A549 (cell line): ENCODE data around the gene LOXL4. TPM values are rescaled to one million over a fixed set of nuclear protein-coding genes. Genes with fewer than 3 reads are reported as not detected.

ENCODE experiments used
- ATAC-seq, 2 experiments: fragments of 200-7000 bp in 1 of 2; fragments of >200 bp in 1 of 2; cut with Nextera tagmentation in 1 of 2; cut with Tn5 transposase in 1 of 2; 3 replicates each; pipeline versions ENCODE4 v1.8.0 to v1.9.1; 2018 to 2020; ENCODE audit warnings: mild to moderate bottlenecking in 1 of 2, moderate library complexity in 1 of 2
- CTCF ChIA-PET: fragments of 300-600 bp; sonication (Branson Sonifier 250); formaldehyde crosslinking; extraction: SDS; loops from one replicate; lab custom pipeline; 2021; ENCODE audit warnings: antibody characterized with exemption, inconsistent platforms; lab: Yijun Ruan, JAX
- POLR2A ChIA-PET: fragments of 350-600 bp; formaldehyde crosslinking; extraction: SDS; loops from one replicate; lab custom pipeline; 2021; ENCODE audit warnings: antibody characterized with exemption, inconsistent platforms; lab: Yijun Ruan, JAX
- DNase-seq, 2 experiments: peaks; one replicate each; pipeline versions ENCODE4 v3.0.0 to v3.0.0-alpha.2; 2011 to 2016; ENCODE audit warnings: low read depth in 1 of 2, low spot score in 1 of 2
- FAIRE-seq: peaks from 2 replicates; lab custom pipeline; 2011; peaks lifted over from hg19 to GRCh38; lab: Jason Lieb, UNC
- H3K27ac ChIP-seq, 2 experiments: fragments of >200 bp; sonication (Bioruptor Twin); formaldehyde crosslinking; 3 replicates each; pipeline ENCODE4 v1.5.1; 2016 to 2017
- H3K4me1 ChIP-seq: fragments of >200 bp; sonication (Bioruptor Twin); formaldehyde crosslinking; 3 replicates; pipeline ENCODE4 v1.6.1; 2016
- H3K4me2 ChIP-seq: fragments of >200 bp; sonication (Bioruptor Twin); formaldehyde crosslinking; 3 replicates; pipeline ENCODE4 v1.6.1; 2016
- H3K4me3 ChIP-seq: fragments of >200 bp; sonication (Bioruptor Twin); formaldehyde crosslinking; 3 replicates; pipeline ENCODE4 v1.5.1; 2016
- H3K9me3 ChIP-seq: fragments of >200 bp; sonication (Bioruptor Twin); formaldehyde crosslinking; 3 replicates; pipeline ENCODE4 v1.6.1; 2016
- ATOH8 ChIP-seq: fragments of 250-450 bp; sonication (Bioruptor Pico); IDR thresholded peaks from 2 replicates; pipeline ENCODE4 v1.5.0; 2020; ENCODE audit warnings: low read depth, mild to moderate bottlenecking, moderate library complexity
- BHLHE40 ChIP-seq: IDR thresholded peaks from 2 replicates; pipeline ENCODE4 v1.6.1; 2012; ENCODE audit warnings: low read depth, low read length, inconsistent platforms
- CBX2 ChIP-seq: fragments of 200-600 bp; sonication (generic); IDR thresholded peaks from 2 replicates; pipeline ENCODE4 v1.6.1; 2016; ENCODE audit warnings: low read depth, mild to moderate bottlenecking, borderline replicate concordance
- CBX8 ChIP-seq: fragments of 200-600 bp; sonication (generic); IDR thresholded peaks from 2 replicates; pipeline ENCODE4 v1.6.1; 2016
- CEBPB ChIP-seq, 2 experiments: fragments of >200 bp in 1 of 2; sonication (Bioruptor Twin) in 1 of 2; formaldehyde crosslinking in 1 of 2; IDR thresholded peaks; 2 replicates each; pipeline ENCODE4 v1.6.1; 2012 to 2016
- CHD4 ChIP-seq: fragments of 200-600 bp; sonication (generic); IDR thresholded peaks from 2 replicates; pipeline ENCODE4 v1.6.1; 2016; ENCODE audit warnings: antibody characterized with exemption, mild to moderate bottlenecking, borderline replicate concordance
- E2F6 ChIP-seq: IDR thresholded peaks from 2 replicates; pipeline ENCODE4 v1.6.1; 2012; ENCODE audit warnings: low read depth, borderline replicate concordance
- EHF ChIP-seq: fragments of 250-450 bp; sonication (Bioruptor Pico); IDR thresholded peaks from 2 replicates; pipeline ENCODE4 v1.5.0; 2020; ENCODE audit warnings: mild to moderate bottlenecking
- ESRRA ChIP-seq: fragments of 150-350 bp; IDR thresholded peaks from 2 replicates; pipeline ENCODE4 v1.6.1; 2014; ENCODE audit warnings: mild to moderate bottlenecking, low read length, borderline replicate concordance
- FOSL2 ChIP-seq, 2 experiments: fragments of 450-650 bp in 1 of 2; fragments of >200 bp in 1 of 2; sonication (Bioruptor Twin) in 1 of 2; formaldehyde crosslinking; IDR thresholded peaks; 2 replicates each; pipeline versions ENCODE4 v1.5.0 to v1.6.1; 2016 to 2020; ENCODE audit warnings: mild to moderate bottlenecking in 1 of 2, moderate library complexity in 1 of 2
- HOXA7 ChIP-seq: fragments of 250-450 bp; sonication (Bioruptor Pico); IDR thresholded peaks from 2 replicates; pipeline ENCODE4 v1.5.0; 2020; ENCODE audit warnings: mild to moderate bottlenecking, moderate library complexity
- HOXB5 ChIP-seq: fragments of 250-450 bp; sonication (Bioruptor Pico); IDR thresholded peaks from 2 replicates; pipeline ENCODE4 v1.5.0; 2020; ENCODE audit warnings: mild to moderate bottlenecking, moderate library complexity
- NFE2L2 ChIP-seq: fragments of 150-350 bp; conservative IDR thresholded peaks from 2 replicates; pipeline ENCODE4 v1.6.1; 2014; ENCODE audit warnings: low read length
- NPAS2 ChIP-seq: fragments of 250-450 bp; sonication (Bioruptor Pico); IDR thresholded peaks from 2 replicates; pipeline ENCODE4 v1.8.0; 2022; ENCODE audit warnings: mild to moderate bottlenecking, moderate library complexity, borderline replicate concordance
- NR3C1 ChIP-seq: fragments of >200 bp; sonication (Bioruptor Twin); formaldehyde crosslinking; IDR thresholded peaks from 3 replicates; pipeline ENCODE4 v1.6.1; 2017
- TP53 ChIP-seq: fragments of 250-450 bp; sonication (Bioruptor Pico); IDR thresholded peaks from 2 replicates; pipeline ENCODE4 v1.5.0; 2021; ENCODE audit warnings: mild to moderate bottlenecking, moderate library complexity
- ZFP36 ChIP-seq: fragments of 450-650 bp; IDR thresholded peaks from 2 replicates; pipeline ENCODE4 v1.6.1; 2014; ENCODE audit warnings: borderline replicate concordance; ENCODE audit not compliant: partially characterized antibody
- ZNF302 ChIP-seq: fragments of 250-450 bp; sonication (Bioruptor Pico); IDR thresholded peaks from 2 replicates; pipeline ENCODE4 v1.9.0; 2021; ENCODE audit warnings: inconsistent platforms, mild to moderate bottlenecking, moderate library complexity
- ZSCAN20 ChIP-seq: fragments of 250-450 bp; sonication (Bioruptor Pico); IDR thresholded peaks from 2 replicates; pipeline ENCODE4 v1.8.0; 2022; ENCODE audit warnings: mild to moderate bottlenecking, moderate library complexity
- WGBS: methylation state at CpG from one replicate; pipeline ENCODE4 v1.1.6; 2017; ENCODE audit errors: missing lambda C conversion rate; 5-methylcytosine and 5-hydroxymethylcytosine counted together
- polyA plus RNA-seq, 4 experiments: library from polyadenylated mRNA; depleted of rRNA in 3 of 4; stranded (reverse); fragments of >200 nt; fragmentation: RNase III in 1 of 4; extraction: RNeasy Plus Mini Kit Qiagen cat#74134 plus additional on column Dnase treatment in 1 of 4; gene quantifications; 2 replicates in 3 of 4; 3 replicates in 1 of 4; pipeline ENCODE4 v1.2.3, GENCODE V29; 2011 to 2017
- TF ChIP-seq, protein P1 (sequence below): IDR thresholded peaks from 2 replicates; pipeline ENCODE4 v1.6.1; 2012
- TF ChIP-seq, protein P2 (sequence below): fragments of 200-600 bp; sonication (generic); IDR thresholded peaks from 2 replicates; pipeline ENCODE4 v1.6.1; 2016; ENCODE audit warnings: antibody characterized with exemption, mild to moderate bottlenecking, moderate library complexity

Gene LOXL4
- polyA plus RNA-seq, 2 of the 4 experiments (the other 2 are of a cell fraction) = 1.6 to 2.1 TPM

GRCh38 chr10:98224509-98224908 lies 43.5 kb downstream of the LOXL4 start:
- 62% methylated on average over 2 of the region's 2 CpGs for WGBS
- Histone ChIP-seq H3K4me1 (0 out of 3 replicates have a peak, but pooled peaks cover 5% of the 10 kb centered on the region), H3K27ac (no peak overlapping the region), H3K4me3 (no peak overlapping the region), H3K9me3 (peaks cover 10% of the 10 kb centered on the region; the same call in 2 of the 3 replicates), H3K4me2 (no peak overlapping the region)
- ATAC-seq (no peak), FAIRE-seq (no peak), DNase-seq (no peak)
- TF ChIP-seq, protein P1, sequence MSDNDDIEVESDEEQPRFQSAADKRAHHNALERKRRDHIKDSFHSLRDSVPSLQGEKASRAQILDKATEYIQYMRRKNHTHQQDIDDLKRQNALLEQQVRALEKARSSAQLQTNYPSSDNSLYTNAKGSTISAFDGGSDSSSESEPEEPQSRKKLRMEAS = no peak
- TF ChIP-seq HOXA7 (CRISPR knock-in tag) = no peak
- TF ChIP-seq TP53 (CRISPR knock-in tag) = no peak
- no peak for TF ChIP-seq ZSCAN20 (CRISPR knock-in tag)
- no peak for TF ChIP-seq FOSL2 (IDR thresholded peaks at IDR 0.05)
- no peak for TF ChIP-seq FOSL2 (CRISPR knock-in tag; IDR thresholded peaks at IDR 0.05)
- no peak for TF ChIP-seq CEBPB (IDR thresholded peaks at IDR 0.05)
- TF ChIP-seq NR3C1 = no peak
- no peak for TF ChIP-seq BHLHE40
- no peak for TF ChIP-seq CHD4
- no peak for TF ChIP-seq NPAS2 (CRISPR knock-in tag)
- no peak for TF ChIP-seq EHF (CRISPR knock-in tag)
- TF ChIP-seq ESRRA = no peak
- no peak for TF ChIP-seq ATOH8 (CRISPR knock-in tag)
- no peak for TF ChIP-seq NFE2L2
- no peak for TF ChIP-seq ZNF302
- TF ChIP-seq ZFP36 = no peak
- POLR2A ChIA-PET = no interaction called here
- CTCF ChIA-PET = interaction anchor here (1.0 kb wide), 1 partner anchor 38 kb away, joined by 3 read pairs; no protein-coding TSS in a partner anchor

DNA sequence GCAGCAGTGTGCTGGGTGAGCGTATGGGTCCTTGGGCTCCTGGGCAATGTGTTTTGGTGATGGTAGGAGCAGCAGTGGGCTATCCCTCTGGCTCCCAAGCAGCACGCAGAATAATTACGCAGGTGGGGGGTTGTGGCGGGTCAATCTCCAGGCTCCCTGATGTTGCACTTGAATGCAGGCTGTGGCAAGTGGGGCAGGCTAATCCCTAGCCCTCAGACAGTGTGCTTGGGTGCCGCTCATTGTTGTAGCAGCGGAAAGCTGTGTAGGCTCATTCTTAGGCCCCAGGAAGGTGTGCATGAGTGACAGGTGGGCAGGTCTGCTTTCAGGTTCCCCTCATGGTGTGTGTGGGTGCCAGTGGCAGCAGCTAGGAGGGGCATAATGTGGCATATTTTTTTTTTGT lies 44.1 kb downstream of the LOXL4 start:
- CTCF ChIA-PET = interaction anchor here (1.0 kb wide), 1 partner anchor 39 kb away, joined by 3 read pairs; no protein-coding TSS in a partner anchor
- TF ChIP-seq E2F6 (no peak), EHF (CRISPR knock-in tag) (no peak), CBX2 (no peak), HOXB5 (CRISPR knock-in tag) (no peak), CBX8 (no peak)
- TF ChIP-seq, protein P2, sequence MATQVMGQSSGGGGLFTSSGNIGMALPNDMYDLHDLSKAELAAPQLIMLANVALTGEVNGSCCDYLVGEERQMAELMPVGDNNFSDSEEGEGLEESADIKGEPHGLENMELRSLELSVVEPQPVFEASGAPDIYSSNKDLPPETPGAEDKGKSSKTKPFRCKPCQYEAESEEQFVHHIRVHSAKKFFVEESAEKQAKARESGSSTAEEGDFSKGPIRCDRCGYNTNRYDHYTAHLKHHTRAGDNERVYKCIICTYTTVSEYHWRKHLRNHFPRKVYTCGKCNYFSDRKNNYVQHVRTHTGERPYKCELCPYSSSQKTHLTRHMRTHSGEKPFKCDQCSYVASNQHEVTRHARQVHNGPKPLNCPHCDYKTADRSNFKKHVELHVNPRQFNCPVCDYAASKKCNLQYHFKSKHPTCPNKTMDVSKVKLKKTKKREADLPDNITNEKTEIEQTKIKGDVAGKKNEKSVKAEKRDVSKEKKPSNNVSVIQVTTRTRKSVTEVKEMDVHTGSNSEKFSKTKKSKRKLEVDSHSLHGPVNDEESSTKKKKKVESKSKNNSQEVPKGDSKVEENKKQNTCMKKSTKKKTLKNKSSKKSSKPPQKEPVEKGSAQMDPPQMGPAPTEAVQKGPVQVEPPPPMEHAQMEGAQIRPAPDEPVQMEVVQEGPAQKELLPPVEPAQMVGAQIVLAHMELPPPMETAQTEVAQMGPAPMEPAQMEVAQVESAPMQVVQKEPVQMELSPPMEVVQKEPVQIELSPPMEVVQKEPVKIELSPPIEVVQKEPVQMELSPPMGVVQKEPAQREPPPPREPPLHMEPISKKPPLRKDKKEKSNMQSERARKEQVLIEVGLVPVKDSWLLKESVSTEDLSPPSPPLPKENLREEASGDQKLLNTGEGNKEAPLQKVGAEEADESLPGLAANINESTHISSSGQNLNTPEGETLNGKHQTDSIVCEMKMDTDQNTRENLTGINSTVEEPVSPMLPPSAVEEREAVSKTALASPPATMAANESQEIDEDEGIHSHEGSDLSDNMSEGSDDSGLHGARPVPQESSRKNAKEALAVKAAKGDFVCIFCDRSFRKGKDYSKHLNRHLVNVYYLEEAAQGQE = no peak
- TF ChIP-seq, all 56 proteins: peak for 0
- ATAC-seq (no peak), FAIRE-seq (no peak), DNase-seq (no peak)
- WGBS = 100% methylated on average over 6 of the region's 6 CpGs
- Histone ChIP-seq H3K9me3 (peaks cover 10% of the 10 kb centered on the region; the same call in 2 of the 3 replicates), H3K4me3 (no peak overlapping the region), H3K27ac (no peak overlapping the region), H3K4me1 (0 out of 3 replicates have a peak, but pooled peaks cover 5% of the 10 kb centered on the region), H3K4me2 (no peak overlapping the region)
- POLR2A ChIA-PET = no interaction called here
